Stomach (tissue), 4 donors: Measurements from ENCODE around the gene TNS3.

Source experiments
- CTCF ChIP-seq, 7 experiments: fragments of 450-650 bp in 4 of 7; fragments of 200-600 bp in 3 of 7; sonication (generic) in 3 of 7; IDR thresholded peaks; one replicate each; pipeline ENCODE4 v1.5.1; 2016 to 2019; ENCODE audit warnings: antibody characterized with exemption in 7 of 7, control low read depth in 2 of 7, mild to moderate bottlenecking in 1 of 7
- POLR2AphosphoS5 ChIP-seq, 3 donors: sonication (generic); formaldehyde crosslinking; IDR thresholded peaks; one replicate each; pipeline ENCODE4 v1.6.1; 2016; ENCODE audit warnings: antibody characterized with exemption in 3 of 3

GRCh38 chr7:47282790-47283496 is 299.0 kb downstream of the TNS3 start:
- TF ChIP-seq POLR2AphosphoS5 (IDR thresholded peaks at IDR 0.05): no peak
- TF ChIP-seq CTCF (IDR thresholded peaks at IDR 0.05): no peak
